ENCODE measurements around the gene JMJD8.

JMJD8 gene

GRCh38 chr16:667113-667779 lies 16.9 kb downstream of the JMJD8 start:
- no peaks in the 10 kb centered on the region for H3K27me3 Mint-ChIP-seq
- intact Hi-C loops (cut with micrococcal nuclease): loop anchor here (1.0 kb wide), 1 partner anchor 88 kb away; no protein-coding TSS in a partner anchor
- no peaks in the 10 kb centered on the region for H3K9me3 Mint-ChIP-seq
- H3K4me3 Mint-ChIP-seq: no peak overlapping the region
- peaks cover 16% of the 10 kb centered on the region for H3K4me1 Mint-ChIP-seq (ENCODE audit: low read depth)
- H3K36me3 Mint-ChIP-seq (ENCODE audit: low read depth): peaks cover 43% of the 10 kb centered on the region
- peak overlapping the region; percentile 84 for H3K27ac Mint-ChIP-seq

GRCh38 chr16:666572-666971 lies 17.6 kb downstream of the JMJD8 start:
- no peak overlapping the region for H3K27ac Mint-ChIP-seq
- H3K36me3 Mint-ChIP-seq (ENCODE audit: low read depth): peaks cover 36% of the 10 kb centered on the region
- peaks cover 19% of the 10 kb centered on the region for H3K4me1 Mint-ChIP-seq (ENCODE audit: low read depth)
- no peak overlapping the region for H3K4me3 Mint-ChIP-seq
- no peaks in the 10 kb centered on the region for H3K27me3 Mint-ChIP-seq
- intact Hi-C loops (cut with micrococcal nuclease): no loop called here
- H3K9me3 Mint-ChIP-seq: no peaks in the 10 kb centered on the region

GRCh38 chr16:662597-662996 lies 21.5 kb downstream of the JMJD8 start:
- Mint-ChIP-seq H3K9me3 (no peaks in the 10 kb centered on the region), H3K27ac (no peak overlapping the region), H3K4me3 (no peak overlapping the region), H3K36me3 (ENCODE audit: low read depth) (peaks cover 21% of the 10 kb centered on the region), H3K27me3 (no peaks in the 10 kb centered on the region), H3K4me1 (ENCODE audit: low read depth) (peaks cover 20% of the 10 kb centered on the region)
- intact Hi-C loops (cut with micrococcal nuclease): no loop called here

- no peaks in the 10 kb centered on the region for H3K27me3 Mint-ChIP-seq
- H3K36me3 Mint-ChIP-seq (ENCODE audit: low read depth): peaks cover 21% of the 10 kb centered on the region
- H3K27ac Mint-ChIP-seq: no peak overlapping the region
- no peak overlapping the region for H3K4me3 Mint-ChIP-seq
- peaks cover 18% of the 10 kb centered on the region for H3K4me1 Mint-ChIP-seq (ENCODE audit: low read depth)
- H3K9me3 Mint-ChIP-seq: no peaks in the 10 kb centered on the region
- intact Hi-C loops (cut with micrococcal nuclease): no loop called here
Measured at GRCh38 chr16:662095-662494, 22.0 kb downstream of the JMJD8 start.

GRCh38 chr16:661184-661821 lies 22.8 kb downstream of the JMJD8 start:
- H3K36me3 Mint-ChIP-seq (ENCODE audit: low read depth): peaks cover 28% of the 10 kb centered on the region
- H3K27me3 Mint-ChIP-seq: no peaks in the 10 kb centered on the region
- H3K9me3 Mint-ChIP-seq: no peaks in the 10 kb centered on the region
- H3K4me3 Mint-ChIP-seq: peak overlapping the region; percentile 6
- peaks cover 18% of the 10 kb centered on the region for H3K4me1 Mint-ChIP-seq (ENCODE audit: low read depth)
- peak overlapping the region; percentile 46 for H3K27ac Mint-ChIP-seq
- intact Hi-C loops (cut with micrococcal nuclease): no loop called here

- H3K27me3 Mint-ChIP-seq: no peaks in the 10 kb centered on the region
- peak overlapping the region; percentile 46 for H3K27ac Mint-ChIP-seq
- no peaks in the 10 kb centered on the region for H3K9me3 Mint-ChIP-seq
- peaks cover 34% of the 10 kb centered on the region for H3K36me3 Mint-ChIP-seq (ENCODE audit: low read depth)
- peak overlapping the region; percentile 63 for H3K4me3 Mint-ChIP-seq
- intact Hi-C loops (cut with micrococcal nuclease): loop anchor here (1.0 kb wide), 3 partner anchors 11 to 81 kb away; partner anchors contain the start of gene WDR90
- peaks cover 18% of the 10 kb centered on the region for H3K4me1 Mint-ChIP-seq (ENCODE audit: low read depth)
Measured at GRCh38 chr16:660459-661183, 23.5 kb downstream of the JMJD8 start.

GRCh38 chr16:660132-660458 lies 24.0 kb downstream of the JMJD8 start:
- peaks cover 39% of the 10 kb centered on the region for H3K36me3 Mint-ChIP-seq (ENCODE audit: low read depth)
- intact Hi-C loops (cut with micrococcal nuclease): loop anchor here (1.0 kb wide), 3 partner anchors 11 to 81 kb away; partner anchors contain the start of gene WDR90
- peak overlapping the region; percentile 46 for H3K27ac Mint-ChIP-seq
- no peaks in the 10 kb centered on the region for H3K9me3 Mint-ChIP-seq
- peaks cover 18% of the 10 kb centered on the region for H3K4me1 Mint-ChIP-seq (ENCODE audit: low read depth)
- no peak overlapping the region for H3K4me3 Mint-ChIP-seq
- no peaks in the 10 kb centered on the region for H3K27me3 Mint-ChIP-seq

- intact Hi-C loops (cut with micrococcal nuclease): loop anchor here (1.0 kb wide), 3 partner anchors 10 to 80 kb away; partner anchors contain the start of gene WDR90
- no peaks in the 10 kb centered on the region for H3K9me3 Mint-ChIP-seq
- H3K27ac Mint-ChIP-seq: no peak overlapping the region
- no peak overlapping the region for H3K4me3 Mint-ChIP-seq
- H3K4me1 Mint-ChIP-seq (ENCODE audit: low read depth): peaks cover 18% of the 10 kb centered on the region
- H3K27me3 Mint-ChIP-seq: no peaks in the 10 kb centered on the region
- peaks cover 41% of the 10 kb centered on the region for H3K36me3 Mint-ChIP-seq (ENCODE audit: low read depth)
Measured at GRCh38 chr16:659618-660017, 24.5 kb downstream of the JMJD8 start.

- H3K4me3 Mint-ChIP-seq: no peak overlapping the region
- intact Hi-C loops (cut with micrococcal nuclease): no loop called here
- H3K36me3 Mint-ChIP-seq (ENCODE audit: low read depth): peaks cover 44% of the 10 kb centered on the region
- H3K27me3 Mint-ChIP-seq: no peaks in the 10 kb centered on the region
- no peaks in the 10 kb centered on the region for H3K9me3 Mint-ChIP-seq
- H3K4me1 Mint-ChIP-seq (ENCODE audit: low read depth): peaks cover 18% of the 10 kb centered on the region
- no peak overlapping the region for H3K27ac Mint-ChIP-seq
Measured at GRCh38 chr16:658679-659571, 25.2 kb downstream of the JMJD8 start.

- no peak overlapping the region for H3K4me3 Mint-ChIP-seq
- H3K36me3 Mint-ChIP-seq (ENCODE audit: low read depth): peaks cover 45% of the 10 kb centered on the region
- H3K9me3 Mint-ChIP-seq: no peaks in the 10 kb centered on the region
- intact Hi-C loops (cut with micrococcal nuclease): no loop called here
- H3K27me3 Mint-ChIP-seq: no peaks in the 10 kb centered on the region
- H3K27ac Mint-ChIP-seq: no peak overlapping the region
- peaks cover 18% of the 10 kb centered on the region for H3K4me1 Mint-ChIP-seq (ENCODE audit: low read depth)
Measured at GRCh38 chr16:657487-657886, 26.6 kb downstream of the JMJD8 start.

- Mint-ChIP-seq H3K36me3 (ENCODE audit: low read depth) (peaks cover 41% of the 10 kb centered on the region), H3K27me3 (no peaks in the 10 kb centered on the region), H3K4me1 (ENCODE audit: low read depth) (peaks cover 18% of the 10 kb centered on the region), H3K9me3 (no peaks in the 10 kb centered on the region), H3K27ac (no peak overlapping the region), H3K4me3 (no peak overlapping the region)
- intact Hi-C loops (cut with micrococcal nuclease): no loop called here
Measured at GRCh38 chr16:654034-654433, 30.1 kb downstream of the JMJD8 start.

- Mint-ChIP-seq H3K27me3 (no peaks in the 10 kb centered on the region), H3K4me3 (no peak overlapping the region), H3K4me1 (ENCODE audit: low read depth) (peaks cover 28% of the 10 kb centered on the region), H3K36me3 (ENCODE audit: low read depth) (peaks cover 33% of the 10 kb centered on the region), H3K9me3 (no peaks in the 10 kb centered on the region), H3K27ac (no peak overlapping the region)
- intact Hi-C loops (cut with micrococcal nuclease): no loop called here
Measured at GRCh38 chr16:652454-653305, 31.5 kb downstream of the JMJD8 start.

- Mint-ChIP-seq H3K9me3 (no peaks in the 10 kb centered on the region), H3K36me3 (ENCODE audit: low read depth) (peaks cover 40% of the 10 kb centered on the region), H3K4me1 (ENCODE audit: low read depth) (peaks cover 37% of the 10 kb centered on the region), H3K27me3 (no peaks in the 10 kb centered on the region), H3K27ac (no peak overlapping the region), H3K4me3 (no peak overlapping the region)
- intact Hi-C loops (cut with micrococcal nuclease): no loop called here
Measured at GRCh38 chr16:651844-652243, 32.3 kb downstream of the JMJD8 start.
